SH-SY5Y (cell line): ENCODE measurements around the gene KASH5.

Experiments used
- GATA2 ChIP-seq: IDR thresholded peaks from 2 replicates; pipeline ENCODE4 v1.6.1; 2011; ENCODE audit warnings: mild to moderate bottlenecking, low read depth, low read length
- GATA3 ChIP-seq: IDR thresholded peaks from 2 replicates; pipeline ENCODE4 v1.6.1; 2011; ENCODE audit warnings: low read depth, mild to moderate bottlenecking, low read length, moderate library complexity

- TF ChIP-seq GATA2 (no peak), GATA3 (no peak)
These were observed 5.8 kb downstream of the KASH5 start for GRCh38 chr19:49393881-49394280.
